NCI-H748 (cell line): ENCODE results near the gene PNO1.
"Not testable (repeated sequence)": the region's sequence is repeated elsewhere in the genome, so short reads cannot be mapped to it uniquely, and the experiment has no call there.

Experiments used
- DNase-seq: peaks from one replicate; lab custom pipeline; 2025; ENCODE audit not compliant: unreplicated experiment; lab: John Stamatoyannopoulos, UW

PNO1 gene

GRCh38 chr2:68157402-68158133, at the start of gene PNO1:
Gene PNO1 (plus strand): TSS chr2:68157888. CDS start chr2:68157935, 47 bp downstream.
- DNase-seq: peak; percentile 89

GRCh38 chr2:68108120-68108519, 49.6 kb upstream of the PNO1 start:
- DNase-seq: no peak

- DNase-seq: no peak
Measured at GRCh38 chr2:68110102-68110501, 47.6 kb upstream of the PNO1 start.

- DNase-seq: no peak
Measured at GRCh38 chr2:68115965-68116364, 41.7 kb upstream of the PNO1 start.

- DNase-seq: not testable (repeated sequence)
Measured at GRCh38 chr2:68117922-68118321, 39.8 kb upstream of the PNO1 start.

GRCh38 chr2:68118816-68119215, 38.9 kb upstream of the PNO1 start:
- no peak for DNase-seq

- peak; percentile 9 for DNase-seq
Measured at GRCh38 chr2:68119504-68119903, 38.2 kb upstream of the PNO1 start.

- peak; percentile 67 for DNase-seq
Measured at GRCh38 chr2:68121873-68122679, 35.6 kb upstream of the PNO1 start.

- no peak for DNase-seq
Measured at GRCh38 chr2:68122680-68122964, 35.1 kb upstream of the PNO1 start.

GRCh38 chr2:68124321-68124720, 33.4 kb upstream of the PNO1 start:
- no peak for DNase-seq

- no peak for DNase-seq
Measured at GRCh38 chr2:68125821-68126220, 31.9 kb upstream of the PNO1 start.

GRCh38 chr2:68126561-68126960, 31.1 kb upstream of the PNO1 start:
- DNase-seq: no peak

- no peak for DNase-seq
Measured at GRCh38 chr2:68127358-68128242, 30.1 kb upstream of the PNO1 start.

- no peak for DNase-seq
Measured at GRCh38 chr2:68134120-68134519, 23.6 kb upstream of the PNO1 start.

- no peak for DNase-seq
Measured at GRCh38 chr2:68134554-68134953, 23.1 kb upstream of the PNO1 start.

GRCh38 chr2:68135448-68136320, 22.0 kb upstream of the PNO1 start:
- no peak for DNase-seq

GRCh38 chr2:68141875-68142274, 15.8 kb upstream of the PNO1 start:
- DNase-seq: no peak

- DNase-seq: no peak
Measured at GRCh38 chr2:68151037-68151436, 6.7 kb upstream of the PNO1 start.

- DNase-seq: no peak
Measured at GRCh38 chr2:68152681-68153347, 4.9 kb upstream of the PNO1 start.

GRCh38 chr2:68155618-68156017, 2.1 kb upstream of the PNO1 start:
- no peak for DNase-seq
